K562 (cell line): ENCODE measurements around the gene TRAPPC4. TPM values are rescaled to one million over a fixed set of nuclear protein-coding genes. Genes with fewer than 3 reads are reported as not detected.

Experiments used
- CBX3 ChIP-seq, 2 experiments: IDR thresholded peaks; 1 replicate in 1 of 2; 2 replicates in 1 of 2; pipeline ENCODE4 v1.6.1; 2012; ENCODE audit warnings: inconsistent platforms in 2 of 2, low read length in 2 of 2, borderline replicate concordance in 1 of 2, control low read depth in 1 of 2
- CTBP1 ChIP-seq: fragments of 450-650 bp; IDR thresholded peaks from 2 replicates; pipeline ENCODE4 v1.6.1; 2016; ENCODE audit warnings: borderline replicate concordance
- E2F3 ChIP-seq: fragments of 250-450 bp; sonication (Bioruptor Pico); IDR thresholded peaks from 2 replicates; pipeline ENCODE4 v1.4.0; 2020; ENCODE audit warnings: mild to moderate bottlenecking
- EHMT2 ChIP-seq: fragments of 450-650 bp; IDR thresholded peaks from 2 replicates; pipeline ENCODE4 v1.6.1; 2018; ENCODE audit warnings: antibody characterized with exemption
- EP300 ChIP-seq: IDR thresholded peaks from 2 replicates; pipeline ENCODE4 v1.6.1; 2012; ENCODE audit warnings: low read length, improper control_type of control experiment
- GATA2 ChIP-seq: sonication (generic); formaldehyde crosslinking; IDR thresholded peaks from 2 replicates; pipeline ENCODE4 v1.4.0; 2020; ENCODE audit warnings: mild to moderate bottlenecking, missing genetic modification reagents
- SIN3A ChIP-seq, 2 experiments: fragments of 150-350 bp in 1 of 2; IDR thresholded peaks; 2 replicates each; pipeline ENCODE4 v1.6.1; 2011 to 2016; ENCODE audit warnings: borderline replicate concordance in 2 of 2, low read depth in 2 of 2, low read length in 2 of 2, mild to moderate bottlenecking in 2 of 2, moderate library complexity in 2 of 2; ENCODE audit not compliant: control insufficient read depth in 1 of 2
- SUPT5H ChIP-seq: fragments of 450-650 bp; IDR thresholded peaks from 2 replicates; pipeline ENCODE4 v1.6.1; 2016
- TEAD4 ChIP-seq, 2 experiments: sonication (generic) in 1 of 2; formaldehyde crosslinking in 1 of 2; IDR thresholded peaks; 2 replicates each; pipeline versions ENCODE4 v1.6.1 to v1.8.0; 2012 to 2022; ENCODE audit warnings: borderline replicate concordance in 1 of 2, inconsistent platforms in 1 of 2, low read length in 1 of 2, mild to moderate bottlenecking in 1 of 2, missing genetic modification reagents in 1 of 2
- polyA plus RNA-seq, 8 experiments: library from polyadenylated mRNA; depleted of rRNA in 4 of 8; stranded (reverse) in 5 of 8; unstranded in 3 of 8; fragments of >200 nt; fragmentation: Nextera tagmentation in 2 of 8; fragmentation: Illumina TruSeq in 1 of 8; extraction: Ambion mirVana in 2 of 8; extraction: Trizol in 1 of 8; gene quantifications; 2 replicates each; pipeline versions ENCODE4 v1.2.1 to v1.2.3, GENCODE V29; 2011 to 2014; ENCODE audit warnings: inconsistent platforms in 1 of 8, missing spikeins in 1 of 8
- total RNA-seq, 7 experiments: library from RNA; depleted of rRNA in 6 of 7; stranded (reverse); fragments of >200 nt in 6 of 7; fragmentation: Illumina TruSeq in 2 of 7; extraction: Trizol in 2 of 7; gene quantifications; 2 replicates each; pipeline versions ENCODE4 v1.2.1 to v1.2.3, GENCODE V29; 2011 to 2021; ENCODE audit warnings: low replicate concordance in 1 of 7
- TF ChIP-seq, protein P1 (sequence below): sonication (generic); formaldehyde crosslinking; IDR thresholded peaks from 2 replicates; pipeline ENCODE4 v1.8.0; 2022; ENCODE audit warnings: mild to moderate bottlenecking, missing genetic modification reagents
- TF ChIP-seq, protein P2 (sequence below), 3 experiments: fragments of 200-800 bp in 1 of 3; fragments of 250-450 bp in 1 of 3; fragments of 450-650 bp in 1 of 3; sonication (Bioruptor Pico) in 1 of 3; sonication (Bioruptor generic) in 1 of 3; formaldehyde crosslinking in 1 of 3; IDR thresholded peaks; 2 replicates each; pipeline versions ENCODE4 v1.6.1 to v1.8.0; 2016 to 2022; ENCODE audit warnings: mild to moderate bottlenecking in 2 of 3, missing genetic modification characterization in 2 of 3, missing compliant biosample characterization in 1 of 3, moderate library complexity in 1 of 3
- TF ChIP-seq, protein P3 (sequence below): IDR thresholded peaks from 2 replicates; pipeline ENCODE4 v1.6.1; 2011; ENCODE audit warnings: borderline replicate concordance, low read depth, mild to moderate bottlenecking, moderate library complexity, low read length; ENCODE audit not compliant: insufficient read depth, poor library complexity, severe bottlenecking
- TF ChIP-seq, protein P4 (sequence below): sonication (generic); formaldehyde crosslinking; IDR thresholded peaks from 2 replicates; pipeline ENCODE4 v1.8.0; 2022; ENCODE audit warnings: mild to moderate bottlenecking, missing genetic modification reagents

Gene TRAPPC4
- total and polyA plus RNA-seq, 9 of the 15 experiments (the other 6 are each of a cell fraction or from before 2014, with no cell fraction given), result 121 to 524 (median 142) TPM

DNA sequence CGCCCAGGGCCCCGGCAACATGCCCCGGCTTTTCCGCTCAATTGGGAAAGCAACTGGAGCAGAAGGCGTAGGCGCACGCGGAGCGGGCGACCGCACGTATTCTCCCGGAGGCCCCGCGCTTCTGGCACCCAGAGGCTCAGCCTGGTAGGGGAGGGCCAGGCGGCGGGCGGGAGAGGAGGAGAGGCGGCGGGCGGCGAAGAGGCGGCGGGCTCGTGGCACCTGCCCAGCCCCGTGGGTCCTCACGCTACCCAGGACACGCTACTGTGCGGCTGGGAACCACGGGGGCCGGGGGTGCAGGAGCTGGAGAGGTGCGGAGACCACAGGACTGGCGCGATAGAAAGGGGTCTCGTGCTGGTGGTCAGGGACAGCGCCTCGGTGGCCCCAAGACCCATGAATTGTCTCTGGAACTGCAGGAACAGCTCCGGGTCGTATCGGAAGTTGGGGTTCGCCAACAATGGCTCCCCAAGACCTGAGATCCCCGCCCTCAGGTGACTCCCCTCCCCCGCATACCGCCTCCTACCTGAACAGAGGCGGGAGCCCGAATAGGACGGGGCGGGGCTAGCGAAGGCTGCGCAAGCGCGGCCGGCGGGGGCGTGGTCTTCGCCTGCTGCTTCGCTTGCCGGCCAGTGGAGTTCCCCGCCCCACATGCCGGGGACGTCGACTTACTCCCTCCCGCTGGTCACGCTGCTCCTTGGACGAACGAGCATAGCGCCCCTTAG lies 11.9 kb downstream of the TRAPPC4 start, which contains the start of gene SLC37A4 (continued):
- TF ChIP-seq, protein P1, sequence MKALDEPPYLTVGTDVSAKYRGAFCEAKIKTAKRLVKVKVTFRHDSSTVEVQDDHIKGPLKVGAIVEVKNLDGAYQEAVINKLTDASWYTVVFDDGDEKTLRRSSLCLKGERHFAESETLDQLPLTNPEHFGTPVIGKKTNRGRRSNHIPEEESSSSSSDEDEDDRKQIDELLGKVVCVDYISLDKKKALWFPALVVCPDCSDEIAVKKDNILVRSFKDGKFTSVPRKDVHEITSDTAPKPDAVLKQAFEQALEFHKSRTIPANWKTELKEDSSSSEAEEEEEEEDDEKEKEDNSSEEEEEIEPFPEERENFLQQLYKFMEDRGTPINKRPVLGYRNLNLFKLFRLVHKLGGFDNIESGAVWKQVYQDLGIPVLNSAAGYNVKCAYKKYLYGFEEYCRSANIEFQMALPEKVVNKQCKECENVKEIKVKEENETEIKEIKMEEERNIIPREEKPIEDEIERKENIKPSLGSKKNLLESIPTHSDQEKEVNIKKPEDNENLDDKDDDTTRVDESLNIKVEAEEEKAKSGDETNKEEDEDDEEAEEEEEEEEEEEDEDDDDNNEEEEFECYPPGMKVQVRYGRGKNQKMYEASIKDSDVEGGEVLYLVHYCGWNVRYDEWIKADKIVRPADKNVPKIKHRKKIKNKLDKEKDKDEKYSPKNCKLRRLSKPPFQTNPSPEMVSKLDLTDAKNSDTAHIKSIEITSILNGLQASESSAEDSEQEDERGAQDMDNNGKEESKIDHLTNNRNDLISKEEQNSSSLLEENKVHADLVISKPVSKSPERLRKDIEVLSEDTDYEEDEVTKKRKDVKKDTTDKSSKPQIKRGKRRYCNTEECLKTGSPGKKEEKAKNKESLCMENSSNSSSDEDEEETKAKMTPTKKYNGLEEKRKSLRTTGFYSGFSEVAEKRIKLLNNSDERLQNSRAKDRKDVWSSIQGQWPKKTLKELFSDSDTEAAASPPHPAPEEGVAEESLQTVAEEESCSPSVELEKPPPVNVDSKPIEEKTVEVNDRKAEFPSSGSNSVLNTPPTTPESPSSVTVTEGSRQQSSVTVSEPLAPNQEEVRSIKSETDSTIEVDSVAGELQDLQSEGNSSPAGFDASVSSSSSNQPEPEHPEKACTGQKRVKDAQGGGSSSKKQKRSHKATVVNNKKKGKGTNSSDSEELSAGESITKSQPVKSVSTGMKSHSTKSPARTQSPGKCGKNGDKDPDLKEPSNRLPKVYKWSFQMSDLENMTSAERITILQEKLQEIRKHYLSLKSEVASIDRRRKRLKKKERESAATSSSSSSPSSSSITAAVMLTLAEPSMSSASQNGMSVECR (CRISPR knock-in tag), result peak; percentile 92
- TF ChIP-seq GATA2 (CRISPR knock-in tag), result no peak
- no peak for TF ChIP-seq E2F3 (CRISPR knock-in tag)
- peak; percentile 69 for TF ChIP-seq TEAD4 (IDR thresholded peaks at IDR 0.05; ENCODE audit: low read length)
- no peak for TF ChIP-seq TEAD4 (CRISPR knock-in tag; IDR thresholded peaks at IDR 0.05; ENCODE audit: borderline replicate concordance)
- TF ChIP-seq, protein P2, sequence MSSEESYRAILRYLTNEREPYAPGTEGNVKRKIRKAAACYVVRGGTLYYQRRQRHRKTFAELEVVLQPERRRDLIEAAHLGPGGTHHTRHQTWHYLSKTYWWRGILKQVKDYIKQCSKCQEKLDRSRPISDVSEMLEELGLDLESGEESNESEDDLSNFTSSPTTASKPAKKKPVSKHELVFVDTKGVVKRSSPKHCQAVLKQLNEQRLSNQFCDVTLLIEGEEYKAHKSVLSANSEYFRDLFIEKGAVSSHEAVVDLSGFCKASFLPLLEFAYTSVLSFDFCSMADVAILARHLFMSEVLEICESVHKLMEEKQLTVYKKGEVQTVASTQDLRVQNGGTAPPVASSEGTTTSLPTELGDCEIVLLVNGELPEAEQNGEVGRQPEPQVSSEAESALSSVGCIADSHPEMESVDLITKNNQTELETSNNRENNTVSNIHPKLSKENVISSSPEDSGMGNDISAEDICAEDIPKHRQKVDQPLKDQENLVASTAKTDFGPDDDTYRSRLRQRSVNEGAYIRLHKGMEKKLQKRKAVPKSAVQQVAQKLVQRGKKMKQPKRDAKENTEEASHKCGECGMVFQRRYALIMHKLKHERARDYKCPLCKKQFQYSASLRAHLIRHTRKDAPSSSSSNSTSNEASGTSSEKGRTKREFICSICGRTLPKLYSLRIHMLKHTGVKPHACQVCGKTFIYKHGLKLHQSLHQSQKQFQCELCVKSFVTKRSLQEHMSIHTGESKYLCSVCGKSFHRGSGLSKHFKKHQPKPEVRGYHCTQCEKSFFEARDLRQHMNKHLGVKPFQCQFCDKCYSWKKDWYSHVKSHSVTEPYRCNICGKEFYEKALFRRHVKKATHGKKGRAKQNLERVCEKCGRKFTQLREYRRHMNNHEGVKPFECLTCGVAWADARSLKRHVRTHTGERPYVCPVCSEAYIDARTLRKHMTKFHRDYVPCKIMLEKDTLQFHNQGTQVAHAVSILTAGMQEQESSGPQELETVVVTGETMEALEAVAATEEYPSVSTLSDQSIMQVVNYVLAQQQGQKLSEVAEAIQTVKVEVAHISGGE (CRISPR knock-in tag; IDR thresholded peaks at IDR 0.05), result peak in 1 of 3 experiments; percentile 65; a peak in 1 of 6 replicates
- peak; percentile 62 for TF ChIP-seq SUPT5H
- TF ChIP-seq CBX3 (IDR thresholded peaks at IDR 0.05; ENCODE audit: borderline replicate concordance in 1 of 2, low read length in 2 of 2), result peak in 1 of 2 experiments; percentile 97; a peak in 2 of 3 replicates
- TF ChIP-seq, protein P3, sequence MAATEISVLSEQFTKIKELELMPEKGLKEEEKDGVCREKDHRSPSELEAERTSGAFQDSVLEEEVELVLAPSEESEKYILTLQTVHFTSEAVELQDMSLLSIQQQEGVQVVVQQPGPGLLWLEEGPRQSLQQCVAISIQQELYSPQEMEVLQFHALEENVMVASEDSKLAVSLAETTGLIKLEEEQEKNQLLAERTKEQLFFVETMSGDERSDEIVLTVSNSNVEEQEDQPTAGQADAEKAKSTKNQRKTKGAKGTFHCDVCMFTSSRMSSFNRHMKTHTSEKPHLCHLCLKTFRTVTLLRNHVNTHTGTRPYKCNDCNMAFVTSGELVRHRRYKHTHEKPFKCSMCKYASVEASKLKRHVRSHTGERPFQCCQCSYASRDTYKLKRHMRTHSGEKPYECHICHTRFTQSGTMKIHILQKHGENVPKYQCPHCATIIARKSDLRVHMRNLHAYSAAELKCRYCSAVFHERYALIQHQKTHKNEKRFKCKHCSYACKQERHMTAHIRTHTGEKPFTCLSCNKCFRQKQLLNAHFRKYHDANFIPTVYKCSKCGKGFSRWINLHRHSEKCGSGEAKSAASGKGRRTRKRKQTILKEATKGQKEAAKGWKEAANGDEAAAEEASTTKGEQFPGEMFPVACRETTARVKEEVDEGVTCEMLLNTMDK, result peak; percentile 89
- TF ChIP-seq CTBP1, result peak; percentile 84
- 0 out of 2 replicates have a peak, but pooled peaks have one; percentile 34 for TF ChIP-seq EP300
- TF ChIP-seq, protein P4, sequence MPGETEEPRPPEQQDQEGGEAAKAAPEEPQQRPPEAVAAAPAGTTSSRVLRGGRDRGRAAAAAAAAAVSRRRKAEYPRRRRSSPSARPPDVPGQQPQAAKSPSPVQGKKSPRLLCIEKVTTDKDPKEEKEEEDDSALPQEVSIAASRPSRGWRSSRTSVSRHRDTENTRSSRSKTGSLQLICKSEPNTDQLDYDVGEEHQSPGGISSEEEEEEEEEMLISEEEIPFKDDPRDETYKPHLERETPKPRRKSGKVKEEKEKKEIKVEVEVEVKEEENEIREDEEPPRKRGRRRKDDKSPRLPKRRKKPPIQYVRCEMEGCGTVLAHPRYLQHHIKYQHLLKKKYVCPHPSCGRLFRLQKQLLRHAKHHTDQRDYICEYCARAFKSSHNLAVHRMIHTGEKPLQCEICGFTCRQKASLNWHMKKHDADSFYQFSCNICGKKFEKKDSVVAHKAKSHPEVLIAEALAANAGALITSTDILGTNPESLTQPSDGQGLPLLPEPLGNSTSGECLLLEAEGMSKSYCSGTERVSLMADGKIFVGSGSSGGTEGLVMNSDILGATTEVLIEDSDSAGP (CRISPR knock-in tag), result peak; percentile 15; the same call in 1 of the 2 replicates
- peak; percentile 35 to 79; a peak in 2 of 4 replicates for TF ChIP-seq SIN3A (IDR thresholded peaks at IDR 0.05; ENCODE audit: borderline replicate concordance in 2 of 2, control insufficient read depth in 1 of 2, low read depth in 2 of 2, low read length in 2 of 2)
- no peak for TF ChIP-seq EHMT2
